SK-N-SH treated with all-trans-retinoic acid at 6 μM for 48 hours (cell line): Measurements from ENCODE around the gene PCDHB13.

ENCODE experiments used
- ATAC-seq: fragments of 200-7000 bp; cut with Tn5 transposase; 3 replicates; pipeline ENCODE4 v1.9.1; 2020; ENCODE audit warnings: mild to moderate bottlenecking, moderate library complexity
- ARNTL ChIP-seq: fragments of 450-650 bp; formaldehyde crosslinking; IDR thresholded peaks from 2 replicates; pipeline ENCODE4 v1.5.0; 2020; ENCODE audit warnings: low read depth, mild to moderate bottlenecking, moderate library complexity, borderline replicate concordance
- BACH2 ChIP-seq: fragments of 250-450 bp; sonication (Bioruptor Pico); IDR thresholded peaks from 2 replicates; pipeline ENCODE4 v1.9.0; 2021; ENCODE audit warnings: mild to moderate bottlenecking, borderline replicate concordance
- CREB5 ChIP-seq: fragments of 250-450 bp; sonication (Bioruptor Pico); IDR thresholded peaks from 2 replicates; pipeline ENCODE4 v1.5.1; 2020; ENCODE audit warnings: low read depth, mild to moderate bottlenecking, moderate library complexity
- CSDC2 ChIP-seq: fragments of 250-450 bp; sonication (Bioruptor Pico); IDR thresholded peaks from 2 replicates; pipeline ENCODE4 v1.5.0; 2020; ENCODE audit warnings: mild to moderate bottlenecking, moderate library complexity
- CSRNP3 ChIP-seq: fragments of 250-450 bp; sonication (Bioruptor Pico); IDR thresholded peaks from 2 replicates; pipeline ENCODE4 v1.5.1; 2021; ENCODE audit warnings: mild to moderate bottlenecking, moderate library complexity
- ESRRG ChIP-seq: fragments of 250-450 bp; sonication (Bioruptor Pico); IDR thresholded peaks from 2 replicates; pipeline ENCODE4 v1.6.1; 2021; ENCODE audit warnings: mild to moderate bottlenecking
- GLIS3 ChIP-seq: fragments of 250-450 bp; sonication (Bioruptor Pico); IDR thresholded peaks from 2 replicates; pipeline ENCODE4 v1.5.0; 2020; ENCODE audit warnings: mild to moderate bottlenecking, moderate library complexity
- OSR1 ChIP-seq: fragments of 250-450 bp; sonication (Bioruptor Pico); IDR thresholded peaks from 2 replicates; pipeline ENCODE4 v1.8.0; 2022; ENCODE audit warnings: moderate library complexity, mild to moderate bottlenecking, inconsistent platforms
- PATZ1 ChIP-seq: fragments of 250-450 bp; sonication (Bioruptor Pico); IDR thresholded peaks from 2 replicates; pipeline ENCODE4 v1.8.0; 2020; ENCODE audit warnings: mild to moderate bottlenecking, moderate library complexity, borderline replicate concordance
- POU6F1 ChIP-seq: fragments of 250-450 bp; sonication (Bioruptor Pico); IDR thresholded peaks from 2 replicates; pipeline ENCODE4 v1.8.0; 2021; ENCODE audit warnings: low read depth, mild to moderate bottlenecking, moderate library complexity, borderline replicate concordance
- RARB ChIP-seq: fragments of 250-450 bp; sonication (Bioruptor Pico); IDR thresholded peaks from 2 replicates; pipeline ENCODE4 v1.8.0; 2021; ENCODE audit warnings: mild to moderate bottlenecking, moderate library complexity
- SNAI2 ChIP-seq: fragments of 250-450 bp; sonication (Bioruptor Pico); IDR thresholded peaks from 2 replicates; pipeline ENCODE4 v1.5.0; 2020; ENCODE audit warnings: mild to moderate bottlenecking, moderate library complexity
- TCF4 ChIP-seq: fragments of 250-450 bp; sonication (Bioruptor Pico); IDR thresholded peaks from 2 replicates; pipeline ENCODE4 v1.8.0; 2021; ENCODE audit warnings: mild to moderate bottlenecking, moderate library complexity, borderline replicate concordance
- TOX ChIP-seq: fragments of 250-450 bp; sonication (Bioruptor Pico); IDR thresholded peaks from 2 replicates; pipeline ENCODE4 v1.8.0; 2021; ENCODE audit warnings: mild to moderate bottlenecking, moderate library complexity, borderline replicate concordance
- TSHZ2 ChIP-seq: fragments of 250-450 bp; sonication (Bioruptor Pico); IDR thresholded peaks from 2 replicates; pipeline ENCODE4 v1.5.0; 2020; ENCODE audit warnings: mild to moderate bottlenecking, moderate library complexity
- ZC3H10 ChIP-seq: fragments of 250-450 bp; sonication (Bioruptor Pico); IDR thresholded peaks from 2 replicates; pipeline ENCODE4 v1.5.1; 2021; ENCODE audit warnings: mild to moderate bottlenecking, moderate library complexity
- ZFP30 ChIP-seq: fragments of 450-650 bp; formaldehyde crosslinking; IDR thresholded peaks from 2 replicates; pipeline ENCODE4 v1.5.0; 2022; ENCODE audit warnings: mild to moderate bottlenecking, moderate library complexity
- ZNF565 ChIP-seq: fragments of 450-650 bp; formaldehyde crosslinking; conservative IDR thresholded peaks from 2 replicates; pipeline ENCODE4 v1.5.0; 2020; ENCODE audit warnings: low read depth, mild to moderate bottlenecking, moderate library complexity
- ZNF70 ChIP-seq: fragments of 450-650 bp; formaldehyde crosslinking; IDR thresholded peaks from 2 replicates; pipeline ENCODE4 v1.5.0; 2020; ENCODE audit warnings: mild to moderate bottlenecking, moderate library complexity
- ZNF8 ChIP-seq: fragments of 450-650 bp; formaldehyde crosslinking; IDR thresholded peaks from 2 replicates; pipeline ENCODE4 v1.5.0; 2020; ENCODE audit warnings: mild to moderate bottlenecking, moderate library complexity

The PCDHB13 gene

GRCh38 chr5:141241496-141241895, 27.8 kb downstream of the PCDHB13 start:
- no peak for TF ChIP-seq CSDC2 (CRISPR knock-in tag)
- TF ChIP-seq SNAI2 (CRISPR knock-in tag) = no peak
- no peak for TF ChIP-seq BACH2 (CRISPR knock-in tag)
- TF ChIP-seq ARNTL (CRISPR knock-in tag) = no peak
- no peak for TF ChIP-seq GLIS3 (CRISPR knock-in tag)
- TF ChIP-seq POU6F1 (CRISPR knock-in tag) = no peak
- TF ChIP-seq RARB (CRISPR knock-in tag) = no peak
- no peak for TF ChIP-seq TSHZ2 (CRISPR knock-in tag)
- TF ChIP-seq ZFP30 (CRISPR knock-in tag) = no peak
- no peak for TF ChIP-seq PATZ1 (CRISPR knock-in tag)
- no peak for TF ChIP-seq OSR1
- TF ChIP-seq ZNF565 = no peak
- no peak for TF ChIP-seq ZC3H10 (CRISPR knock-in tag)
- TF ChIP-seq CSRNP3 = no peak
- no peak for TF ChIP-seq TOX (CRISPR knock-in tag)
- TF ChIP-seq CREB5 (CRISPR knock-in tag) = no peak
- no peak for ATAC-seq

GRCh38 chr5:141245250-141245717, 31.6 kb downstream of the PCDHB13 start, which contains the start of gene PCDHB15:
Gene PCDHB15, plus strand, starts transcription at chr5:141245395. Its CDS starts 184 bp downstream, at chr5:141245579.
- no peak for ATAC-seq
- TF ChIP-seq CSRNP3 = no peak
- TF ChIP-seq ZNF70 = no peak
- no peak for TF ChIP-seq ZC3H10 (CRISPR knock-in tag)
- TF ChIP-seq ZNF565 = no peak
- TF ChIP-seq CSDC2 (CRISPR knock-in tag) = no peak
- no peak for TF ChIP-seq ZFP30 (CRISPR knock-in tag)
- no peak for TF ChIP-seq SNAI2 (CRISPR knock-in tag)
- TF ChIP-seq PATZ1 (CRISPR knock-in tag) = no peak
- no peak for TF ChIP-seq ESRRG (CRISPR knock-in tag)
- no peak for TF ChIP-seq TSHZ2 (CRISPR knock-in tag)
- no peak for TF ChIP-seq ARNTL (CRISPR knock-in tag)
- TF ChIP-seq TCF4 (CRISPR knock-in tag) = no peak
- TF ChIP-seq POU6F1 (CRISPR knock-in tag) = no peak
- no peak for TF ChIP-seq BACH2 (CRISPR knock-in tag)
- no peak for TF ChIP-seq ZNF8 (CRISPR knock-in tag)
- no peak for TF ChIP-seq OSR1
- TF ChIP-seq TOX (CRISPR knock-in tag) = no peak
